ENCODE results near the gene UBE2H.

DNA sequence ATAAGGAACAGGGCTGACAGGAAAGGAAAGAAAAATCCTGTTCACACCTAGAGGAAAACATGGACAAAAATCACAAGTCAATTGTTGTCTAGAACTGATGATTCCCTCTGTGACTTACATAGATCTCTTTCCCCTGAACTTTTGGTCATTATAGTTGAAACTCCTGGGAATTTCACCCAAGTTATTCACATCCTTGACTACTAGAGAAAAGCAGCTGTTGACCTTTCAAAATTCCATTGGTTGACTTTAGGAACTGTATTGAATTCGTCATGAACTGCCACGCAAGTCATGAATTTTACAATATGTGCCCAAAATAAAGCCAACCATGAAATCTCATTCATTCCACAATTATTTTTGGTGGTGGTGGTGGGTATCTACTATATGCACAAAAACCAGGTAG is 104.3 kb downstream of the UBE2H start:
- no peak for TF ChIP-seq POLR2A (IDR thresholded peaks at IDR 0.05; ENCODE audit: low read depth)
- TF ChIP-seq, protein P1, sequence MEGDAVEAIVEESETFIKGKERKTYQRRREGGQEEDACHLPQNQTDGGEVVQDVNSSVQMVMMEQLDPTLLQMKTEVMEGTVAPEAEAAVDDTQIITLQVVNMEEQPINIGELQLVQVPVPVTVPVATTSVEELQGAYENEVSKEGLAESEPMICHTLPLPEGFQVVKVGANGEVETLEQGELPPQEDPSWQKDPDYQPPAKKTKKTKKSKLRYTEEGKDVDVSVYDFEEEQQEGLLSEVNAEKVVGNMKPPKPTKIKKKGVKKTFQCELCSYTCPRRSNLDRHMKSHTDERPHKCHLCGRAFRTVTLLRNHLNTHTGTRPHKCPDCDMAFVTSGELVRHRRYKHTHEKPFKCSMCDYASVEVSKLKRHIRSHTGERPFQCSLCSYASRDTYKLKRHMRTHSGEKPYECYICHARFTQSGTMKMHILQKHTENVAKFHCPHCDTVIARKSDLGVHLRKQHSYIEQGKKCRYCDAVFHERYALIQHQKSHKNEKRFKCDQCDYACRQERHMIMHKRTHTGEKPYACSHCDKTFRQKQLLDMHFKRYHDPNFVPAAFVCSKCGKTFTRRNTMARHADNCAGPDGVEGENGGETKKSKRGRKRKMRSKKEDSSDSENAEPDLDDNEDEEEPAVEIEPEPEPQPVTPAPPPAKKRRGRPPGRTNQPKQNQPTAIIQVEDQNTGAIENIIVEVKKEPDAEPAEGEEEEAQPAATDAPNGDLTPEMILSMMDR (IDR thresholded peaks at IDR 0.05): no peak
- no peak for TF ChIP-seq EP300 (IDR thresholded peaks at IDR 0.05)
